ENCODE data around the gene GRM8. TPM values are rescaled to one million over a fixed set of nuclear protein-coding genes. Genes with fewer than 3 reads are reported as not detected.

GRM8 gene
- total RNA-seq, 1 experiment from 2014 or later: 1.8 TPM

DNA sequence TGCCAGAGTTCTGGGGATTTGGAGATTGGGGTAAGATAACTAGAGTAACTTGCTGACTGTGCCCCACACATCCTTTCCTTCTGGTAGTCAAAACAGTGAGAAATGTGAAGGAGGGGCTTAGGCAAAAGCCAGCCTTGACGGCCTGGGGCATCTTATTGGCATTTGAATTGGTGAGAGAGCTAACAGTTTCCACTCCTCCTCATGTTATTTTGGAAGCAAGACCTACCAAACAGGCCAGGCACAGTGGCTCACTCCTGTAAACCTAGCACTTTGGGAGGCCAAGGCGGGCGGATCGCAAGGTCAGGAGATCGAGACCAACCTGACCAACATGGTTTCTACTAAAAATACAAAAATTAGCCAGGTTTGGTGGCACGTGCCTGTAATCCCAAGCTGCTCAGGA lies 596.6 kb downstream of the GRM8 start:
- Histone ChIP-seq H3T11ph (ENCODE audit: low read length) (no peak overlapping the region), H2BK12ac (ENCODE audit: insufficient read length, low read depth, low read length) (no peak overlapping the region), H2BK15ac (ENCODE audit: low read depth, low read length) (no peak overlapping the region), H3K27me3 (ENCODE audit: insufficient read depth, low read length) (no peaks in the 10 kb centered on the region), H3K9ac (ENCODE audit: extremely low read depth, insufficient read length, low read length) (no peak overlapping the region), H2BK5ac (ENCODE audit: insufficient read length, low read length) (no peak overlapping the region), H3K4ac (ENCODE audit: low read depth, low read length) (no peak overlapping the region), H2BK120ac (ENCODE audit: low read depth, low read length, poor library complexity, severe bottlenecking) (no peak overlapping the region), H4K5ac (ENCODE audit: insufficient read length, low read depth, low read length) (no peak overlapping the region), H4K91ac (ENCODE audit: insufficient read length, low read depth, low read length) (no peak overlapping the region), H4K20me1 (ENCODE audit: control insufficient read depth, insufficient read depth, insufficient read length) (no peaks in the 10 kb centered on the region), H3K79me2 (ENCODE audit: insufficient read depth, low read length) (no peaks in the 10 kb centered on the region), H3K14ac (ENCODE audit: insufficient read depth, low read length) (no peak overlapping the region), H3K56ac (ENCODE audit: insufficient read length, low read depth, low read length) (no peak overlapping the region), H3K4me1 (ENCODE audit: insufficient read depth, low read length) (no peaks in the 10 kb centered on the region), H3K23ac (ENCODE audit: insufficient read length, low read depth, low read length) (no peak overlapping the region), H2BK20ac (ENCODE audit: low read depth, low read length, poor library complexity, severe bottlenecking) (no peak overlapping the region), H3K9me3 (ENCODE audit: control insufficient read depth, low read depth, low read length) (no peaks in the 10 kb centered on the region), H4K8ac (replicated peaks; ENCODE audit: insufficient read length, low read depth, low read length) (no peak overlapping the region), H3K79me1 (ENCODE audit: insufficient read depth, low read depth, low read length, poor library complexity, severe bottlenecking) (no peaks in the 10 kb centered on the region), H2AK5ac (ENCODE audit: insufficient read length, low read length) (no peak overlapping the region), H3K18ac (ENCODE audit: insufficient read length, low read depth, low read length) (no peak overlapping the region), H3K4me2 (ENCODE audit: insufficient read depth, insufficient read length, low read length) (no peak overlapping the region), H3K23me2 (ENCODE audit: insufficient read length, low read depth, low read length, poor library complexity, severe bottlenecking) (no peaks in the 10 kb centered on the region), H2AFZ (ENCODE audit: low read length) (no peak overlapping the region), H3K27ac (ENCODE audit: insufficient read length, low read depth, low read length) (no peak overlapping the region)
- Mint-ChIP-seq H3K36me3 (ENCODE audit: insufficient read depth in 1 of 3, low read depth in 3 of 3) (no peaks in the 10 kb centered on the region; a peak in 1 of 7 replicates), H3K9me3 (no peaks in the 10 kb centered on the region), H3K4me3 (no peak overlapping the region), H3K4me1 (peaks cover 14 to 31% of the 10 kb centered on the region in 2 experiments), H3K27me3 (ENCODE audit: low read depth) (no peaks in the 10 kb centered on the region), H3K27ac (peak overlapping the region; percentile 65 to 80 (median 66); a peak in 3 of 7 replicates)
- whole genome bisulfite sequencing (ENCODE audit: extremely low coverage, insufficient read length, low lambda C conversion rate): no CpG with 5 or more reads among the region's 6 CpGs
- DNase-seq: peak; percentile 54
- TF ChIP-seq, protein P1, sequence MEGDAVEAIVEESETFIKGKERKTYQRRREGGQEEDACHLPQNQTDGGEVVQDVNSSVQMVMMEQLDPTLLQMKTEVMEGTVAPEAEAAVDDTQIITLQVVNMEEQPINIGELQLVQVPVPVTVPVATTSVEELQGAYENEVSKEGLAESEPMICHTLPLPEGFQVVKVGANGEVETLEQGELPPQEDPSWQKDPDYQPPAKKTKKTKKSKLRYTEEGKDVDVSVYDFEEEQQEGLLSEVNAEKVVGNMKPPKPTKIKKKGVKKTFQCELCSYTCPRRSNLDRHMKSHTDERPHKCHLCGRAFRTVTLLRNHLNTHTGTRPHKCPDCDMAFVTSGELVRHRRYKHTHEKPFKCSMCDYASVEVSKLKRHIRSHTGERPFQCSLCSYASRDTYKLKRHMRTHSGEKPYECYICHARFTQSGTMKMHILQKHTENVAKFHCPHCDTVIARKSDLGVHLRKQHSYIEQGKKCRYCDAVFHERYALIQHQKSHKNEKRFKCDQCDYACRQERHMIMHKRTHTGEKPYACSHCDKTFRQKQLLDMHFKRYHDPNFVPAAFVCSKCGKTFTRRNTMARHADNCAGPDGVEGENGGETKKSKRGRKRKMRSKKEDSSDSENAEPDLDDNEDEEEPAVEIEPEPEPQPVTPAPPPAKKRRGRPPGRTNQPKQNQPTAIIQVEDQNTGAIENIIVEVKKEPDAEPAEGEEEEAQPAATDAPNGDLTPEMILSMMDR (conservative IDR thresholded peaks at IDR 0.05): no peak

All from H9 (cell line).